Ishikawa (cell line): ENCODE results near the gene CBX4.

Experiments
- EP300 ChIP-seq: IDR thresholded peaks from 2 replicates; pipeline ENCODE4 v1.6.1; 2012; ENCODE audit warnings: borderline replicate concordance
- YY1 ChIP-seq: IDR thresholded peaks from 2 replicates; pipeline ENCODE4 v1.6.1; 2012; ENCODE audit warnings: low read depth

DNA sequence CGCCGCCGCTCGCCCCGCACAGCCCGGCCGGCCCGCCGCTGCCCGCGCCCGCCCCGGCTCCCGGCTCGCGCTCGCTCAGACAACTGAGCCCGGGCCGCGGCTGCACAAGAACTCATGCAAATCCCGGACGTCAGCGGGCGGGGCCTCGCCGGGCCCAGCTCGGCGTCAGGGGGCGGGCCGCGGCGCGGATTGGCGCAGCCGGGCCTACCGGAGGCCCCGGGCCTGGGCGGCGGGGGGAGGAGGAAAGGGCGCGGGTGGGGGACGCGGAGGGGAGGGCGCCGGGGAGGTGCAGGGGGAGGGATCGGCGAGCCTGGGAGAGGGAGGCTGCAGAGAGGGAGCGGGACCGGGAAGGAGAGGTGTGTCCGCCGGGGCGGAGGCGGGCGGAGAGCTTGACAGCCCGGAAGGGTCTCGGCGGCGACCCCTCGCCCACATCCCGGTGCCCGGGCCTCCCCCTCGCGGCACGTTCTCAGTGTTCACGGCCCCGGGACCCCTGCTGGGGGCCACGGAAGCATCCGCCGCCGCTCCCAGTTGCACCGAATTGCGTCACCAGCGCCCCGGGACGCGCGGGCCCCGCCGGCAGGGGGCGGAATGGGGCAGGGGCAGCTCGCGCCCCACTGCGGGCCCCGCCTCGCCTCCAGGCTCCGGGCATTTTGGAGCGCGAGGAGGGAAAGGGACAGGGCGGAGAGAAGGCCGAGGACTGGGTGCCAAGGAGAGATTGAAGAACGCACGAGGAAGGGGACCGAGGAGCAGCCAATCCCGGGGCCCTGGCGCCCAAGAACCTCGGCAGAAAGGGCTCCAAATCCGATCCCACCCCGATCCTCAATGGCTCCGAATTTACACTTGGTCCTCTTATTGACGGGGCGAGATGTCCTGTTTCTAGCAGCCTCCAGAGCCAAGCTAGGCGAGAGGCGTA is at the start of gene CBX4:
- TF ChIP-seq YY1: no peak
- TF ChIP-seq EP300: no peak
